Activated naive CD4-positive, alpha-beta T cell (primary cell): Measurements from ENCODE around the gene CHST11.

Experiments
- DNase-seq, 4 experiments: peaks; one replicate each; lab custom pipeline; 2025; lab: John Stamatoyannopoulos, UW

Gene CHST11

DNA sequence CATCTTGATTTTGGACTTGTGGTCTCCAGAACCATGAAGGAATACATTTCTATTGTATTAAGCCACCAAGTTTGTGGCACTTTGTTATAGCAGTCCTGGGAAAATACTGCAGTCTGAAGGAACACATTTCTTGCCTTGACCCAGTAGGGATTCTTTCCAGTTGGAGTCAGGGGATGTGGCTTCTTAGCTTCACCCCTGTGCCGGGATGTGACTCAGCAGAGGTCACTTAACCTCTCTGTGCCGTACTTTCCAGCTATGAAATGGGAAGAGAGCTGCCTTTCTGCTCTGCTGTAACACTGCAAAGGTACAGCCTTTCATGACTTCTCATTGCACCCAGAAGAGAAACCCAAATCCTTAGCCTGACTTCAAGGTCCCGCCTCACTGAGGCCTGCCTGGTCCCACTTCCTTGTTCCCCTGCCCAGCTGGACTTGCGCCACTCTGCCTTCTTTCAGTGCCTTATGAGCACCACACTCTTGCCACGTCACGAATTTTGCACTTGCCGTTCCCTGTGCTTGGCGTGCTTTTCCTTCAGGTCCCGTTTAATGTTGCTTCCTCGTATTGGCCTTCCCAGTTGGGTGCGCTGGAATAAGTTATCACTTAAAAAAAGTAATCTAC is 24.2 kb downstream of the CHST11 start:
- DNase-seq: no peak

DNA sequence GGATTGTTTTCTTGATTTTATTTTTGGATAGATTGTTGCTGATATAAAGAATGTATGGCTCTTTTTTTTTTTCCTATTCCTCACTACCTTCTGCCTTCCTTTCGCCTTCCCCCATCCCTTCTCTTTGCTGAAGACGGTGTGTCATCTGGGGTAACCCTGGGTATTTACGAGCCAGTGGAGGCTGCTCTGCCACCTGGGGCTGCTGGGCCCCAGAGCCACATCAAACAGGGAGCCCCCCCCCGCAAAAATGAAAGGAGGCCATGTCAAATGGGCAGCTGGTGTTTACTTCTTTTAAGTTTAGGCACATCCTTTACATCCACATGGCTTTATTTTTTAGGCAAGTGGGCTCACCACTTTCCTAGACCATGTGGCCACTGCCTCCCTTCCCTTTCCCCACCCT is 25.4 kb downstream of the CHST11 start:
- no peak for DNase-seq

DNA sequence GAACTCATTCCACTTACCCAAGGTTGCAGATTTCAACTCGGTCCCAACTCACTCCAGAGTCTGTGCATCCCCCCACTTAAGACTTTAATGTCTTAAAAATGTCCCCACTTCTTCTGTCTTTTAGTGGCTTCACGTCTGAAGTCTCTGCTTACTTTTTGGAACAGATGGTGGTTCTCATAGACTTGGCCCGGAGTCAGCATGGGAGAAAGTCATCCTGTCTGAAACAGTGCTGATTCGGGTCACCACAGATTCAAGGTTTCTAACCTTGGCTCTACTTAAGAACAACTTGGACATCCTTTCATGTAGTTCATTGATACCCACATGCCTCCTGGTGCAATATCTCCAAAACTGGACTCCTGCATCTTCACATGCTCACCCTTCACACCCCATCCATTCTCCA is 26.0 kb downstream of the CHST11 start:
- DNase-seq: no peak

DNA sequence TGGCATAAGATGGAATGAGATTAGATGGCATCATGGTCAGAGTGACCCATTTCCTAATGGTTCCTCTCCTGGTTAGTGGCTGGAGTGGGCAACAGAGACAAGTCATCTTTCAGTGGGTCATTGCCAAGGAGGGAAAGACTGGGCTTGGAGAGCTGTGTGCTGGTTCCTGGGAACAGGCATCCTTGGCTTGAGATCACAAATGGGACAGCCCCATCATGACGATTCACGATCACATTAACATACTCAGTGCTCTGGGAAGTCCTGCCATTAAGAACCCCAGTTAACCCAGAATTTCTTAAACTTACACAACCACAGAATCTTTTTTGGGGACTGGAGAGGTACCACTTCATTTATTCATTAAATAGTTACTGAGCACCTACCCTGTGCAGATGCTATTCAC is 27.3 kb downstream of the CHST11 start:
- no peak for DNase-seq

DNA sequence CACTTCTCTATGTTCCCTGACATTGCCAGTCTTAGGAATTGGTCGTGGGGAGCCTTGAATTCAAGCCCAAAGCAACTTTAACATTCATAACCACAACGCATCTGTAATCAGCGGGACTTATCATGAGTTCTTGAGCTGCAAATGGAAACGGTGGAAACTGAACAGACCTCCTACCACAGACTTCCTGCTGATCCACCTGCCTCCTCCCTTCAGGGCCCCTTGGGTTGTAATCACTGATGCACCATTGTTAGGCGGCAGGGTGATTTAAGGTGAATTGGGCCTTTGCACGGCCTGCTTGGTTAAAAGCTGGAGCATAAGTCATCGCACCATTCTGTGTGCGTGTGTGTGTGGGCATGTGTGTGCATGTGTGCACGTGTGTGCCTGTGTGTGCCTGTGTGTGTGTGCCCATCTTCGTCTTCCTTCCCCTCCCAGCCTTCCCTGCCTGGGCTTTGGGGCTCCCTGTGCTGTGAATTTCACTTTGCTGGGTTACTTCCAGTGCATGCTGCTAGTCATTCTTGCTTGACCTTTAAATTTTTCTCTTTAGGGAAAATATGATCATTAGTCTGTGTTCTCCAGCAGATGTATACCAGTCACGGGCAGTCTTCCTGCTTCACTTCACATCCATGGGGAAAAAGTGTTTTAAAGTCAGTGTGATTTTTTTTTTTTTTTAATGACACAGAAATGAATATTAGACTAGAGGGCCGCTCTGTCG is 29.1 kb downstream of the CHST11 start:
- peak in 1 of 4 experiments; percentile 19 for DNase-seq

DNA sequence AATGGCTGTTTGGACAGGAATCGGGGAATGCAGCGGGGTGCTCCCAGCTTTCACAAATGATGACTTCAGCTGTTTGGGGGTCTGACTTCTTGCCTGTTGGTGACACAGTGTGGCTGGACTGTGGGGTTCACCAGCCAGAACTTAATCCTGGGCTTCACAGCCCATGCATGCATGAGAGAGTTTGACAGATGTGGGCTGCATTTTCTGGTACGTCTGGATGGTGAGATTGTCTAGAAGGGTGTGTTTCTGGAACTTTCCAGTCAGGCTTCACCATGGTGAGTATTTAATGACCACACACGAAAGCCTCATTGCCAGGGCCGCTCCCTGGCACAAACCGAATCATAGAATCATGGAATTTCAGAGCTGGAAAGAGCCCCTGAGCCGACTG is 29.6 kb downstream of the CHST11 start:
- no peak for DNase-seq

DNA sequence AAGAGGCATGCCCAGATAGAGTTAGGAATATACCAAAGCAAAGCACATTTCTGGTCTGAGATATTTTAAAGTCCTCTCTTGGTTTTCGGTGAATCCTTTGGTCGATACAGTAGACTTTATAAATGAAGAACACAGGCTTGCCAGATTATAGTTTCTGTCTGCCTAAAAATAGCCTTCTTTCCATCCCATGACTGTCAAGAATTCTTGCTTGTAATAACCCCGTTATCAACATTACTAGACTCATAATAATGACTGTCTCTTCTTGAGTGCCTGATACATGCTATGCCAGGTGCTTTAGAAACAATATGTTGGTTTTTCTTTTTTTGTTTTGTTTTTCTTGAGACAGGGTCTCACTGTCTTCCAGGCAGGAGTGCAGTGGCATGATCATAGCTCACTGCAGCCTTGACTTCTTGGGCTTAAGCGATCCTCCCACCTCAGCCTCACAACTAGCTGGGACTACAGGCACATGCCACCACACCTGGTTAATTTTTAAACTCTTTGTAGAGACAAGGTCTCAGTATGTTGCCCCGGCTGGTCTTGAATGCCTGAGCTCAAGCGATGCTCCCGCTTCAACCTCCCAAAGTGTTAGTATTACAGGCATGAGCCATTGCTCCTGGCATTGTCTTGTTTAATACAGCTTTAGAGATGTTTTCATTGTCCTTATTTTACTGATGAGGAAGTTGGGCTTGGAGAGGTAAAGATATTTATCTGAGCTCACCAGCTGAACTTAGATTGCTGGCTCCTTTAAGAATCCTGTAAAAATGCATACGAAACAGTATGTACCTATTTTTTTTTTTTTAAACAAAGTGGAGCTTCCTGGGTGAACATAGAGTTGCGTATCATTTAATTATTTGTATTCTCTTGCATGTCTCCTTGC is 30.4 kb downstream of the CHST11 start:
- no peak for DNase-seq

DNA sequence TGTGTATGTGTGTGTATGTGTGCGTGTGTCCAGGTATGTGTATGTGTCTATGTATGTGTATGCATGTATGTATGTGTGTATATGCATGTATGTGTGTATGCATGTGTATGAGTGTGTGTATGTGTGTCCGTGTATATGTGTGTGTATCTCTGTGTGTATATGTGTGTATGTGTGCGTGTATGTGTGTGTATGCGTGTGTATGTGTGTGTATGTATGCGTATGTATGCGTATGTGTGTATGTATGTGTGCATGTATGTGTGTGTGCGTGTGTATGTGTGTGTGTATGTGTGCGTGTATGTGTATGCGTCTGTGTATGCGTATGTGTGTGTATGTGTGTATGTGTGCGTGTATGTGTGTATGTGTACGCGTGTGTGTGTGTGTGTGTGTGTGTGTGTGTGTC is 31.6 kb downstream of the CHST11 start:
- no peak for DNase-seq

DNA sequence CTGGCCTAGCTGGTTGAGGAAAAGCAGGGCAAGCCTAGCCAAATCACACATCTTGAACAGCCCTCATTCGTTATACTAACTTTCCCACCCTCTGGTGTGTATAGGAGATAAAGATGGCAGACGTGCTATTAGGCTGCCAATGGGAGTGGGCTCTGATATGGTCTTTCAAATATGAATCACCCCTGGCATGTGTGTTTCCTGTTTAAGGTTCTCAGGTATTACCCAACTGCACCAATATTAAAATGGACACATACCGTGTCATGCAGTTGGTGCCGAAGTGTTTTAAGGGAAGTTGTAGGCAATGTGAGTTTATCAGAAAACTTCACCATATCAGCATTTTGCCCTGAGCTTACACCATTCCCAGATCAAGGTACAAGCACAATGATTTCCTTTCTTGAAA is 33.4 kb downstream of the CHST11 start:
- no peak for DNase-seq

DNA sequence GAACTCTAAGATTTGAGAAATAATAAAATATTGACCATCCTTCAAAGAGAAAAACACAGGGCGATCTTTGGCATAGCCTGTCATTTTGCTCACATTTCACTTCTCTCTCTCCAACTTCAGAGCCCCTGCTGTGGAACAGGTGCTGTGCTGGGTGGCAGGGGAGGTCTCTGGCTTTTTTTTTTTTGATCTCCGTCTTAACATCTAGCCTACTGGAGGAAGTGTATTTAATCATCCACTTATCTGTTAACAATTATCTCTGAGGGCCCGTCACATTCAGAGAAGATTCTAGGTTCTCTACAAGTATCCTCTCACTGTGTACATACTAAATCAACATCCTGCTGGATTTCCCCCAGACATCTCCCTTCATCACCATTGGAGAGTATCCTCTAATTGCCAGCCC is 34.1 kb downstream of the CHST11 start:
- DNase-seq: no peak

DNA sequence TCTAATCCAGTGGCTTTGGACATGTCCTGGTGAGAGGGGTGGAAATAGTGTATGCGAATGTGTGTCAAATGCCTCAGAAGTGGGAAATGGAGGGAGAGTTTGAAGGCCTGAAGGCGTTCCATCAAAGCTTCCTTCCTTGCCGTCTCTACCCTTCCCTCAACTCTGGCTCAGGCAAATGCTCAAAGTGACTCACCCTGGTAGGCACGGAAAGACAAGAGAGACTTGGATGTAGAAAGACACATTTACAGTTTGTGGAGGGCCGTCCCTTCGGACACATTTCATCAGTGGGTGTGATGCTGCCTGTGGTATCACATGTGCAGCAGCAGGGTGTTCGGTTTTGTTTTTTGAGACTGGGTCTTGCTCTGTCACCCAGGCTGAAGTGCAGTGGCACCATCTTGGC is 36.7 kb downstream of the CHST11 start:
- DNase-seq: no peak

DNA sequence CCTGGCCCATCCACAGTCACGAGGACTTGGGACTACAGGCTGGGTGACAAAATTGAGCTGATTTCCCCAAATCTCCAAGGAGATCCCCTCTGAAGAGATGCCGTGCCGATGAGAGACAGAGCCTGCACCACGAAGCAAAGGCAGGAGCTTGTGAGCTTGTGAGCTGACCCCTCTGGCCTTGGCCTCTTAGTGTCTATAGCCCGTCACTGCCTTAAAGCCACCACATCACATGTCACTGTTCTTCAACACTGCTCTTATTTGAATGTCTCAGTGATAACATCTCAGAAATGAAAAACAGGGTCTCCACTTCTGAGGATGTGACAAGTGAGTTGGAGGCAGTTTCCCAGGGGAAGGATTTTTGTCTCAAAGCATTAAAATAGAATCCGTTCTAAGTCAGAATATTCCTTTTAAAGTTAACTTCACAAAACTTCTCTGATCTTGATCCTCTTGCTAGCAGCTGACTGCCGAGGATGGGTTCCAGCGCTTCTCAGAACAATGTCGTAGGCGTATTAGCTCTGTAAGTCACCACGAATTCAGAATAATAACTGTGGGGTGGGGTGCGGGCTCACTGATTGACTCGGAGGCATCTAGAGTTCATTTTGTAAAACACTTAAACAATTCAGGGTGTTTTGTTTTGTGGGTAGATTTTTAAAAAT is 37.5 kb downstream of the CHST11 start:
- peak; percentile 13 to 29 (median 18) for DNase-seq

DNA sequence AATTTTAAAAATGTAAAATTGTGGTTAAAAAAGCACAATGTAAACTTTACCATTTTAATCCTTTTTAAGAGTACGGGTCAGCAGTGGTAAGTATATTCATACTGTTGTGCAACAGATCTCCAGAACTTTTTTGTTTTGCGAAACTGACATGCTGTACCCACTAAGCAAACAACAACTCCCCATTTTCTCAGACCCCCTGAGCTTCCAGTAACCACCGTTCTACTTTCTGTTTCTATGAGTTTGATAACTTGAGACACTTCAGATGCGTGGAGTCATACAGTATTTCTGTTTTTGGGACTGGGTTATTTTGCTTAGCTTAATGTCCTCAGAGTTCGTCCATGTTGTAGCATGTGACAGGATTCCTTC is 38.0 kb downstream of the CHST11 start:
- no peak for DNase-seq

DNA sequence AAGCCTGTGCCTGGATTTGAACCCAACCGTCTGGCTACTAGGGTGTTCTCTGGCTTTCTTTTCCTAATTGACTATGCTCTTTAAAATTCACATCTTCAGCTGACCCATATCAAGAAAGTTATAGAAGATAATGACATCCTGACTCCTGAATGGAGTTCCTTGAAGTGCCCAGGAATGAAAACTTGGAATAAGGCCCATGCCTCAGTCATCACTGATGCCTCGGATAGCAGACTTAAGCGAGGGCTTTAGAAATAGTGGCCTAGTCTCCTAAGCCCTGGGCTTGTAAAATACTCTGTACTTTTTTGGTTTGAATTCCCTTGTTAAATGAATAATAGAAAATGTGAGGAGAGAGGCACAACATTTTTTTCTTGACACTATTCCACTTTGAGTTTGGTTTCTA is 39.0 kb downstream of the CHST11 start:
- DNase-seq: no peak

DNA sequence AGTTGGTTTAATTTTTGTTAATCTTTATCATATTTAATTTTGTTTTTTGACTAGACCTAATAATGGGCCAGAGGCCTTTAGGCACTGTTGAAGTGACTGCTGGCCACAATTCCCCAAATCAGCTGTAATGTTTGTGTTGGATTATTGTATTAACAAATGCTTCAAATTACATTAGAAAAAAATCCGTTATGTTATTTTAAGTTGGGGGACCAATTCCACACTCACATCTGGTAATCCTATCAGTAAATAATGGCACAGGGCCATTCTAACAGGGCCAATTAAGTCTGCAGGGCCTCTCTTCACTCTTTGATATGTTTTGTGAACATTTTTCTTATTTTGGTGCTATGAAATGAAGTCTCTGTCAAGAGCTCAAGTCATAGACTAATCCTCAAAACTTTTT is 39.6 kb downstream of the CHST11 start:
- DNase-seq: no peak

DNA sequence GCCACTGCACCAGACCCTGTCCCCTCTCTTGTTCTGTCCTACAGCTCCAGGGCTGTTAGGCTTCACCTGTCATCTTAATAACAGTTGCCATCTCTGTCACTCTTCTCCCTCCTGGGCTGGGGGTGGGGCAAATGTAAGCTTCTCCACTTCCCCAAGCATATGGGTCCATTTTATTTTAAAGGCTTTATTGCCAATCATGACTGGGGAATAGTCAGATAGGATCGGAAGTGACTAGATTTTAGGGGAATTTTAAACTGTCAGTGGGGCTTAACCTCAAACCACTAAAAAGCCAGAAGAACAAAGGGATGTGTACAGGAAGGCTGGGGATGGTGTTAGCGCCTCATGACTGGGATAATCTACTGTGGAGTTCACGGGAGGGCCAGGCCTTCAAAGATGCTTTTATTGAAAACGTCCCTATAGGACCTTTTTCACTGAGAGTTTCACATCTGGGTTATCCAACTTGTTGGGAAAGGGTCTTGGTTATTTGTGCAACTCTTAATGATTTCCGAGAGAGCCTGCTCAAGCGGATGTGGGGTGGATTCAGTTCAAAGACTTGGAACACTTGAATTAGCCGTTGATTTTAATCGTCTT is 41.6 kb downstream of the CHST11 start:
- no peak for DNase-seq

DNA sequence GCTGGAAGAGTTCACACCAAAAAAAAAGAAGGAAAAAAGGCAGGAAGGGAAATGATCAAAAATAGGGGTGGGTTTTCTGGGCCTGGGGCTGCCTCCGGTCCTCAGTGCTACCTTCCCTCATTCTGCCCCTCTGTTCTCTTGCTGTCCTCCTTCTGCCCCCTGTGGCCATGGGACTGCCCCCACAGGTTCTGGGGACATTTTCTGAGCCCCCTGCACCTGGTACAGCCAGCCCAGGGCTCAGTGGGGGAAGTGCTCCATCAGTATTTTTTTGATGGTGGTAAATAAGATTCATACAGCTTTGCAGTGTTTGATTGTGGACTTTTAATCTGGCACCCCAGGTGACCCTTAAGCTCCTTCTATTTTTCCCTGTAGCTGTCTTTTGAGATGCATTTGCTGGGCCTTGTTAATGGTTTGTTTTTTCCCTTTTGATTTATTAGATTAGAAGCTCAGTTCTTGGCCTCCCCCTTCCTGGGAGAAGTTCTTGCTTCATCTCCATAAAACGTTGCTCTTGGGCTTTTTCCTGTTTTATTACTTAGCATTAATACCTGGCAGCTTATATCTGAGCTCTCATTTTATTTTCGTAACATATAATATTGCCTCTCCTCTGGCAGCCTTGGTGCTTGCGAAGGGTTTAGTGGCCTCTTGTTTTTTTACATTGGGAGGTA is 43.1 kb downstream of the CHST11 start:
- DNase-seq: no peak

DNA sequence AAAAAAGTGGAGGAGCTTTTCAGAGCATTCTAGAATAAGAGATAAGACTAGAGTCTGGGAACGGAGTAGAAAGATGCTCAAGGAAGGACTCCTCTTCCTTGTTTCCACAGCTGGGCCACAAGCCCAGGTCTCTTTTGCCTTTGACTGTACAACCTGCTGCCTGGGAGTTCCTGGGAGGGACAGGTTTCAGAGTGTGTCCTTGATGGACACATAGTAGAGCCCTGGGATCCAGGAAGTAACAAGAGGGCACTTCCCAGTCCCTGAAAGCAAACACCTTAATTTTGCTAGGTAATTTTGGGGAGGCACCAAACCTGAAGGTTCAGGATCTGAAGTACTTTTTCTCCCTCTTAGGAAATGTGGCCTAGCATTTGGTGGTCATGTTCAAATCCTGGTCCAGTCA is 44.4 kb downstream of the CHST11 start:
- DNase-seq: no peak

DNA sequence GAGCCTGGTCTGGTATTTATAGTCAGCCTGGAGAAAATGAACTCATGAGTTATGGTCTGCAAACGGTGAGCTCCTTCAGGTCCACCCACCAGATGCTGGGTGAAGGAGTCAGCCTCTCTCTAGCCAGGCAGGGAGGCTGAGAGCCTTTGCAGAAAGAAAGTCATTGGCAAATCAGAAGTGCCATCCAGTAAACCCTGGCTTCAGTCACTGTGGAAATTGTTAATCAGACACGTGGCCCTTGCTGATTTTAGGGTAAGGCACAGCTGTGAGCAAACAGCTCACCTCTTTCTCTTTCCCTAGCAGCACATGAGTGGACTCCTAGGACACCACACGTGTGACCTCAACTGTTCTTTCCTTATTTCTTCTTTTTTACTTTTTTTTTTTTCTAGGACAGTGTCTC is 44.9 kb downstream of the CHST11 start:
- DNase-seq: no peak

DNA sequence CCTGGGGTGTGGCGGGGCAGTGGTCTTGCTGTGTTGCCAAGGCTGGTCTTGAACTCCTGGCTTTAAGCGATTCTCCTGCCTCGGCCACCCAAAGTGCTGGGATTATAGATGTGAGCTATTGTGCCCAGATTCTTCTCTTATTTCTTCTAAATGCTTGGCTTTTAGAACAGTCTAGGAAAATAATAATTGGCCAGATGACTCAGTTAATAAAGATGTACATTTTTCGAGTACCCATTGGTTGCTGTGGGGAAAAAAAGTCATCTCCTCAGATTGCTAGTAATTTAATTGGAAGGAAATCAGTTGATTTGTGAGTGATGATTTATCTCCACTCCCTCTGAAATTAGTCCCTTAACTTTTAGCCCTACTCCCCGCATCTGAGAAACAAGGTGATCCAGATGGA is 45.5 kb downstream of the CHST11 start:
- no peak for DNase-seq

DNA sequence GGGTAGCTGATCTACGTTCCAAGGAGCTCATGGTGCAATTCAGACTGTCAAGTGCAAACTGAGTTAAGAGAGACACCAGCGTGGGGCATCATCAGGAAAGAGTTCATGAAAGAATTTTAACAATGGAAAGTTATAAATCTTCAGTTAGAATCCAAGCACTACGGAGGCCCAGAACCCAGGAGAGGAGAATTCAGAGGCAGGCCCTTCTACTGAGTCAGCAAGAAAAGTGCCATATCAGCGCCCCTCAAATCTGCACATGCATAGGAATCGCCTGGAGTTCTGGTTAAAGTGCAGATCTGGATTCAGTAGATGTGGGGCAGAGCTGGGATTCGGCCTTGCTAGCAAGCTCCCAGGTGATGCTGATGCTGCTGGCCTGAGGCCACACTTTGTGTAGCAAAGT is 45.9 kb downstream of the CHST11 start:
- DNase-seq: no peak

DNA sequence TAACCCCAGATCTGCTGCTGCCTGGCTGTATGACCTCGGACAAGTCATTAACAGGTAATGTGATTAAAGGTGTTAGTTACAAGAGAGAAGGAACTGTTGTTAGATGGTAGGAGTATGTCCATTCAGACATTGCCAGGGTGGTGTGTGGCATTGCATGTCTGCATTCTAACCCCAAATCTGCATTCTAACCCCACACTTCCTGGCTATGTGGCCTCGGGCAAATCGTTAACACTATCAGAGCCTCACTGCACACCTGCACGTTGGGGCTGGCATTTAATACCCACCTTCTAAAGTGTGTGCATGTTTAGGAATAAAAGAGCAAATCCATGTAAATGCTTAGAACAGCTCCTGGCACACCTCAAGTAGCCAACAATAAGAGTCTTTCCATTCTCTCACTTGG is 46.4 kb downstream of the CHST11 start:
- DNase-seq: no peak
